ENCODE measurements around the gene PTPRB. TPM values are rescaled to one million over a fixed set of nuclear protein-coding genes. Genes with fewer than 3 reads are reported as not detected.

The PTPRB gene
- total RNA-seq, 1 donor from 2014 or later = 91.4 TPM

- no peak overlapping the region for H3K4me3 ChIP-seq
- H3K4me1 ChIP-seq = no peaks in the 10 kb centered on the region
- no peak overlapping the region for H3K27ac ChIP-seq
- ATAC-seq = no peak
- no peak for DNase-seq
- intact Hi-C loops (cut with DNase I) = no loop called here
- TF ChIP-seq, protein P1, sequence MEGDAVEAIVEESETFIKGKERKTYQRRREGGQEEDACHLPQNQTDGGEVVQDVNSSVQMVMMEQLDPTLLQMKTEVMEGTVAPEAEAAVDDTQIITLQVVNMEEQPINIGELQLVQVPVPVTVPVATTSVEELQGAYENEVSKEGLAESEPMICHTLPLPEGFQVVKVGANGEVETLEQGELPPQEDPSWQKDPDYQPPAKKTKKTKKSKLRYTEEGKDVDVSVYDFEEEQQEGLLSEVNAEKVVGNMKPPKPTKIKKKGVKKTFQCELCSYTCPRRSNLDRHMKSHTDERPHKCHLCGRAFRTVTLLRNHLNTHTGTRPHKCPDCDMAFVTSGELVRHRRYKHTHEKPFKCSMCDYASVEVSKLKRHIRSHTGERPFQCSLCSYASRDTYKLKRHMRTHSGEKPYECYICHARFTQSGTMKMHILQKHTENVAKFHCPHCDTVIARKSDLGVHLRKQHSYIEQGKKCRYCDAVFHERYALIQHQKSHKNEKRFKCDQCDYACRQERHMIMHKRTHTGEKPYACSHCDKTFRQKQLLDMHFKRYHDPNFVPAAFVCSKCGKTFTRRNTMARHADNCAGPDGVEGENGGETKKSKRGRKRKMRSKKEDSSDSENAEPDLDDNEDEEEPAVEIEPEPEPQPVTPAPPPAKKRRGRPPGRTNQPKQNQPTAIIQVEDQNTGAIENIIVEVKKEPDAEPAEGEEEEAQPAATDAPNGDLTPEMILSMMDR (IDR thresholded peaks at IDR 0.05) = no peak
- H3K27me3 ChIP-seq (ENCODE audit: low read depth) = no peaks in the 10 kb centered on the region
- H3K9me3 ChIP-seq = peaks cover 7% of the 10 kb centered on the region
- H3K36me3 ChIP-seq = no peaks in the 10 kb centered on the region
Observed at GRCh38 chr12:70466753-70467152, 170.5 kb downstream of the PTPRB start.
